Measurements from ENCODE around the gene STOML2.

STOML2 gene

GRCh38 chr9:35114840-35115628 lies 12.1 kb upstream of the STOML2 start:
- Histone ChIP-seq H3K4me3 (ENCODE audit: low read depth, low read length) (peak overlapping the region; percentile 88), H3K4me1 (ENCODE audit: control insufficient read depth, insufficient read depth, low read length) (peaks cover 24% of the 10 kb centered on the region), H3K9ac (ENCODE audit: low read depth, low read length) (no peak overlapping the region), H3K27ac (ENCODE audit: low read depth, low read length) (peak overlapping the region; percentile 93), H3K9me3 (ENCODE audit: control insufficient read depth, insufficient read depth, low read length) (no peaks in the 10 kb centered on the region), H3K36me3 (ENCODE audit: control insufficient read depth, insufficient read depth, low read length) (no peaks in the 10 kb centered on the region), H3K27me3 (ENCODE audit: control insufficient read depth, insufficient read depth, low read length) (no peaks in the 10 kb centered on the region)

GRCh38 chr9:35114113-35114839 lies 11.3 kb upstream of the STOML2 start:
- Histone ChIP-seq H3K27ac (ENCODE audit: low read depth, low read length) (peak overlapping the region; percentile 93), H3K4me1 (ENCODE audit: control insufficient read depth, insufficient read depth, low read length) (peaks cover 24% of the 10 kb centered on the region), H3K9ac (ENCODE audit: low read depth, low read length) (no peak overlapping the region), H3K36me3 (ENCODE audit: control insufficient read depth, insufficient read depth, low read length) (no peaks in the 10 kb centered on the region), H3K27me3 (ENCODE audit: control insufficient read depth, insufficient read depth, low read length) (no peaks in the 10 kb centered on the region), H3K9me3 (ENCODE audit: control insufficient read depth, insufficient read depth, low read length) (no peaks in the 10 kb centered on the region), H3K4me3 (ENCODE audit: low read depth, low read length) (peak overlapping the region; percentile 88)

DNA sequence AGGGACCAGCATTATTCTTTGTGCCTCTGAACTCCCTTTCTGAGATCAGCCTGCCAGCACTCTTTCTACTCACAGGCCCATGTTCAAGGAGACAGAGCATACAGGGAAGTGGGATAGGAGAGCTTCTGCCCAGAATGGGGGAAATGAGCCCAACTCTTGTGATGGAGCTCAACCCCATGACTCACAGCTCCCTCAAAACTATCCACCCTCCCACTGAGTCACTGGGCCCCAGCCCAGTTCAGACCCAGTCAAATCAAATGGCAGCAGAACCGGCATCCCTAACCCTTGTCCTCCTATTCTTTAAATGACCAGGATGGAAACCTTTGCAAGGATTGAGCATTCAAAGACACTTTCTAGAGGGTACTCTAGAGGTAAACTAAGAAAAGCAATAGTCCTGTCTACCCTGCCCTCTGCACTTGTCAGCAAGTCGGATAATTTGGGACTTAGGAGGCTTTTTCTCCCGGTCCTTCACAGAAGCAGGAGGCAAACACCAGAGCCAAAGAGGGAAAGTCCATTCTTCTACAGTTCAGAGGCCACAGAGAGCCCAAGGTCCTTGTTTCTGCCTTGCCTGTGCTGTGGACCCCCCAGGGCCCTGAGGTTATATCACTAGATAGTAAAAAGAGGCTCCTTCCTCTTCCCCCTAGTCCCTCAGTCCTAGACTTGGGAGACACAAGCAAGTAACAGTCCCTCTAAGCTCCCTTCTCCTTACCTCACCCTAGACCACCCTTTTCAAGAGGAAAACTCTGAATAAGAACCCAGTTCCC lies 9.5 kb upstream of the STOML2 start:
- Histone ChIP-seq H3K27ac (ENCODE audit: low read depth, low read length) (no peak overlapping the region), H3K9me3 (ENCODE audit: control insufficient read depth, insufficient read depth, low read length) (no peaks in the 10 kb centered on the region), H3K36me3 (ENCODE audit: control insufficient read depth, insufficient read depth, low read length) (peaks cover 5% of the 10 kb centered on the region; the same call in 1 of the 2 replicates), H3K4me3 (ENCODE audit: low read depth, low read length) (no peak overlapping the region; the same call in 1 of the 2 replicates), H3K4me1 (ENCODE audit: control insufficient read depth, insufficient read depth, low read length) (peaks cover 24% of the 10 kb centered on the region), H3K9ac (ENCODE audit: low read depth, low read length) (no peak overlapping the region), H3K27me3 (ENCODE audit: control insufficient read depth, insufficient read depth, low read length) (no peaks in the 10 kb centered on the region)

GRCh38 chr9:35111001-35111933 lies 8.3 kb upstream of the STOML2 start:
- peak overlapping the region; percentile 32 for H3K9ac ChIP-seq (ENCODE audit: low read depth, low read length)
- H3K36me3 ChIP-seq (ENCODE audit: control insufficient read depth, insufficient read depth, low read length), result peaks cover 12% of the 10 kb centered on the region
- H3K4me3 ChIP-seq (ENCODE audit: low read depth, low read length), result peak overlapping the region; percentile 79
- peak overlapping the region; percentile 61 for H3K27ac ChIP-seq (ENCODE audit: low read depth, low read length)
- peaks cover 24% of the 10 kb centered on the region for H3K4me1 ChIP-seq (ENCODE audit: control insufficient read depth, insufficient read depth, low read length)
- H3K27me3 ChIP-seq (ENCODE audit: control insufficient read depth, insufficient read depth, low read length), result no peaks in the 10 kb centered on the region
- H3K9me3 ChIP-seq (ENCODE audit: control insufficient read depth, insufficient read depth, low read length), result no peaks in the 10 kb centered on the region

GRCh38 chr9:35110327-35110761 lies 7.4 kb upstream of the STOML2 start:
- Histone ChIP-seq H3K27ac (ENCODE audit: low read depth, low read length) (no peak overlapping the region), H3K9ac (ENCODE audit: low read depth, low read length) (no peak overlapping the region), H3K9me3 (ENCODE audit: control insufficient read depth, insufficient read depth, low read length) (no peaks in the 10 kb centered on the region), H3K4me3 (ENCODE audit: low read depth, low read length) (peak overlapping the region; percentile 79), H3K4me1 (ENCODE audit: control insufficient read depth, insufficient read depth, low read length) (peaks cover 24% of the 10 kb centered on the region), H3K27me3 (ENCODE audit: control insufficient read depth, insufficient read depth, low read length) (no peaks in the 10 kb centered on the region), H3K36me3 (ENCODE audit: control insufficient read depth, insufficient read depth, low read length) (peaks cover 21% of the 10 kb centered on the region)

DNA sequence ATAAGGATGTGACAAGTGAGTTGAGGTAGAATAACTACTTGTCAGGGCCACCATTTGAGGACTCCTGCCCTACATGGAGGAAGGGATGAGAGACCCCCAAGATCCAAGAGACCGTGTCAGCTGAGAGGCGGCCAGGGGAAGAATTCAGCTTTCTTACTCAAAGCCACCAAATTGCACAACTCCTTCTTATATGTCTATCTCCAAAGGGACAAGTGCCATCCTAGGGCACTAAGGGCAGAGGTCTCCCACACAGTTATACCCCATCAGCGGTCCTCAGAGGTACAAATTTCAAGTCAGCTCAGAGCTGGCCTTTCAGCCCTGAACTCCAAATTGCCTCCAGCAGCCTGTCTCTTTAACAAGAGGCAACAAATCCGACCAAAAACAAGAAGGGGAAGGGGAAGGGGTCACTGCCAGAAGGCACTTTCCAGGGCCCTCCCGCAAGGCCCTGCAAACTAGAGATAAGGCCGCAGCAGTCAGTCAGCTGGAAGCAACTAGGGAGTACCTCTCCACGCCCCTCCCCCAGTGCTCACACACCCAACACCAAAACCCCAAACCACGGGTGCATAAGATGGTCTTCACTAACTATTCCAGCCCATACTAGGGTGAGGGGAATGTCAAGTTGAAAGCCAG lies 6.1 kb upstream of the STOML2 start:
- Histone ChIP-seq H3K27ac (ENCODE audit: low read depth, low read length) (no peak overlapping the region), H3K36me3 (ENCODE audit: control insufficient read depth, insufficient read depth, low read length) (peaks cover 29% of the 10 kb centered on the region), H3K4me3 (ENCODE audit: low read depth, low read length) (no peak overlapping the region), H3K9ac (ENCODE audit: low read depth, low read length) (no peak overlapping the region), H3K4me1 (ENCODE audit: control insufficient read depth, insufficient read depth, low read length) (peaks cover 13% of the 10 kb centered on the region), H3K27me3 (ENCODE audit: control insufficient read depth, insufficient read depth, low read length) (no peaks in the 10 kb centered on the region), H3K9me3 (ENCODE audit: control insufficient read depth, insufficient read depth, low read length) (no peaks in the 10 kb centered on the region)

DNA sequence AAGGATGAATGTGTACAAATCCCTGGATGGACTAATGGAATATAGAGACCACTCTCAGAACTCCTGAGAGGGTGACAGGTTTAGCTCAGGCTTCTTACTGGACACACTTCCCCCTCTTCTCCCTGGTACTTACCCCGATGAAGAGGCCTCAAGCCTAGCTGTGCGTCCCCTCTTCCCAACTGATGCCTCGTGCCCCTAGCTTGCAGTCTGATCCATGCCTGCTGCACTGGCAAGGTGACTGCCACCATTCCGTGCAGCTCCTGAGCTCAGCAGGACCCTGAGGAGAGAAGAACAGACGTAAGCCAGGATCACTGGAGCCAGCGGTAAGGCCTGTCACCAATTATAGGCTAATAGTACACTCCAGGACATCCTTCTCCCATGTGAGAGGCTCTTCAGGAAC lies 5.5 kb upstream of the STOML2 start:
- H3K4me3 ChIP-seq (ENCODE audit: low read depth, low read length), result no peak overlapping the region
- H3K9ac ChIP-seq (ENCODE audit: low read depth, low read length), result no peak overlapping the region
- no peaks in the 10 kb centered on the region for H3K27me3 ChIP-seq (ENCODE audit: control insufficient read depth, insufficient read depth, low read length)
- H3K4me1 ChIP-seq (ENCODE audit: control insufficient read depth, insufficient read depth, low read length), result peaks cover 14% of the 10 kb centered on the region
- no peaks in the 10 kb centered on the region for H3K9me3 ChIP-seq (ENCODE audit: control insufficient read depth, insufficient read depth, low read length)
- no peak overlapping the region for H3K27ac ChIP-seq (ENCODE audit: low read depth, low read length)
- H3K36me3 ChIP-seq (ENCODE audit: control insufficient read depth, insufficient read depth, low read length), result peaks cover 29% of the 10 kb centered on the region

DNA sequence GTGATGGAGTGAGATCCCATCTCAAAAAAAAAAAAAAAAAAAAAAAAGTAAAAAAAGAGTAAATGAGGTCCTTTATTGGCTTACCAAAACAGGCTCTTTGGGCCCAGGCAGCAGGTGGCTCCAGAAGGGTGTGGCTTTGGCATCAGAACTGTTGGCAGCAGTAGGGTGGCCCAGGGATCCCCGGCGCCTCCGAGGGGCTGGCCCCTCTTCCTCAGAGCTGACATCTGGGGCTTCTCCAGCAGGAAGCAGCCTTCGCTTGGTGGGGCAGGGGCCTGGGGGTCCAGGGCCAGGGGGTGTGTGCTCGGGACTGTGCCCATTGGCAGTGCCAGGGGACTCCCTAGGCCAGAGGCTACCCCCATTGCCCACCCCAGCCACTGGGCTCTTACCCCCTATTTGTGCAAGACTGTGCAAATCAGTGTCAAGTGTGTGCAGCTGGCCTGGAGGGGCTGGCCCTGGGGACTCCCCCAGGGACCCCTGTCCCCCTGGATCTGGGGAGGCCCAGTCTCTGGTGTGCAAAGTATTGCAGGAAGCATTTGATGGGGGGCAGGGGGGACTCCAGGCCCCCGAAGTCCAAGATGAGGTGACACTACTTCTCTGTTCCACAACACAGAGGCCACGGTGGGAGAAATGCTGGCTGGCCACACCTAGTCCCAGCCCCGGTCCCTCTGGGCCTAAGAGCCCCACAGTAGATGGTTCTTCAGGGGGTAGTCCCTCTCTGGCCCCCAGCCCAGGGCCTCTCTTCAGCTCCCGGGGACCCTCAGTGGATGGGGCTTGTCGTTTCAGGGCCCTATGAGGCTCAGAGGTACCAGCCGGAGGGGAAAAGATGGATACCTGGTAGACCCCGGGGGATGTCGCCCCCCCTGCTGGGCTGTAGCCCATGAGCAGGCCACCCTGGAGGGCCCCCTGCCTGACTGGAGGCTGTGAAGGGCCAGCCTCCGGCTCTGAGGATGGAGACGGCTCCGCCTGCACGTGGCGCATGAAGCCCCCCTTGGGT lies 4.7 kb upstream of the STOML2 start:
- Histone ChIP-seq H3K36me3 (ENCODE audit: control insufficient read depth, insufficient read depth, low read length) (peaks cover 29% of the 10 kb centered on the region), H3K4me3 (ENCODE audit: low read depth, low read length) (no peak overlapping the region), H3K9ac (ENCODE audit: low read depth, low read length) (no peak overlapping the region), H3K9me3 (ENCODE audit: control insufficient read depth, insufficient read depth, low read length) (no peaks in the 10 kb centered on the region), H3K4me1 (ENCODE audit: control insufficient read depth, insufficient read depth, low read length) (peaks cover 14% of the 10 kb centered on the region), H3K27ac (ENCODE audit: low read depth, low read length) (no peak overlapping the region), H3K27me3 (ENCODE audit: control insufficient read depth, insufficient read depth, low read length) (no peaks in the 10 kb centered on the region)

GRCh38 chr9:35106343-35106730 lies 3.4 kb upstream of the STOML2 start:
- Histone ChIP-seq H3K9me3 (ENCODE audit: control insufficient read depth, insufficient read depth, low read length) (no peaks in the 10 kb centered on the region), H3K4me3 (ENCODE audit: low read depth, low read length) (no peak overlapping the region)

More at GRCh38 chr9:35106343-35106730, 3.4 kb upstream of the STOML2 start:
- Histone ChIP-seq H3K36me3 (ENCODE audit: control insufficient read depth, insufficient read depth, low read length) (peaks cover 36% of the 10 kb centered on the region), H3K27ac (ENCODE audit: low read depth, low read length) (no peak overlapping the region), H3K27me3 (ENCODE audit: control insufficient read depth, insufficient read depth, low read length) (no peaks in the 10 kb centered on the region), H3K4me1 (ENCODE audit: control insufficient read depth, insufficient read depth, low read length) (peaks cover 17% of the 10 kb centered on the region), H3K9ac (ENCODE audit: low read depth, low read length) (no peak overlapping the region)
